D721Med (cell line): ENCODE measurements around the gene TNS1.

Experiments used
- DNase-seq: peaks from one replicate; pipeline ENCODE4 v3.0.0; 2011; ENCODE audit warnings: low spot score; ENCODE audit not compliant: insufficient read length
- FAIRE-seq: peaks from 2 replicates; lab custom pipeline; 2011; peaks lifted over from hg19 to GRCh38; lab: Jason Lieb, UNC
- TF ChIP-seq, protein P1 (sequence below): IDR thresholded peaks from 2 replicates; pipeline ENCODE4 v1.5.1; 2012; ENCODE audit warnings: mild to moderate bottlenecking, control low read depth; ENCODE audit not compliant: insufficient read depth; ENCODE audit errors: missing control alignments

Gene TNS1

DNA sequence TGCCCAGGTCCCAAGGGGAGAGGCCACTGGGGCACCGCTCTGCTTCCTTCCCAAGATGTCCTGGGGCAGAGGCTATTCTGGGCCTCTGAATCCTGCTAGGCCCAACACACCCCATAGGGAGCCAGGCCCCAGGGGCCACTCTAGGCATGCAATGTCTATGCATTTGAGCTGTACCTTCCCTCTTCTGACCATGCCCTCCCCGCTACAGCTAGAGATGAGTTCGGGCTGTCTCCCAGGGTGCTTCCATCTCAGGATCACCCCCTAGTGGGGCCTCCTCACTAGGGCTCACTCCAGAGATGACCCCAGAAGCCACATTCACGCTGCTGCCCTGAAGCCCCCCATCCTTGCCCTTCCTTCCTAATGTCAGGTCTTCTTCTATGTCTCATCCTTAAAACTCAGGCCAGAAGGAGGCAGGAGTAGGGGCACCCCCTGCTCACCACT, 54.4 kb downstream of the TNS1 start:
- DNase-seq (no peak), FAIRE-seq (no peak)

DNA sequence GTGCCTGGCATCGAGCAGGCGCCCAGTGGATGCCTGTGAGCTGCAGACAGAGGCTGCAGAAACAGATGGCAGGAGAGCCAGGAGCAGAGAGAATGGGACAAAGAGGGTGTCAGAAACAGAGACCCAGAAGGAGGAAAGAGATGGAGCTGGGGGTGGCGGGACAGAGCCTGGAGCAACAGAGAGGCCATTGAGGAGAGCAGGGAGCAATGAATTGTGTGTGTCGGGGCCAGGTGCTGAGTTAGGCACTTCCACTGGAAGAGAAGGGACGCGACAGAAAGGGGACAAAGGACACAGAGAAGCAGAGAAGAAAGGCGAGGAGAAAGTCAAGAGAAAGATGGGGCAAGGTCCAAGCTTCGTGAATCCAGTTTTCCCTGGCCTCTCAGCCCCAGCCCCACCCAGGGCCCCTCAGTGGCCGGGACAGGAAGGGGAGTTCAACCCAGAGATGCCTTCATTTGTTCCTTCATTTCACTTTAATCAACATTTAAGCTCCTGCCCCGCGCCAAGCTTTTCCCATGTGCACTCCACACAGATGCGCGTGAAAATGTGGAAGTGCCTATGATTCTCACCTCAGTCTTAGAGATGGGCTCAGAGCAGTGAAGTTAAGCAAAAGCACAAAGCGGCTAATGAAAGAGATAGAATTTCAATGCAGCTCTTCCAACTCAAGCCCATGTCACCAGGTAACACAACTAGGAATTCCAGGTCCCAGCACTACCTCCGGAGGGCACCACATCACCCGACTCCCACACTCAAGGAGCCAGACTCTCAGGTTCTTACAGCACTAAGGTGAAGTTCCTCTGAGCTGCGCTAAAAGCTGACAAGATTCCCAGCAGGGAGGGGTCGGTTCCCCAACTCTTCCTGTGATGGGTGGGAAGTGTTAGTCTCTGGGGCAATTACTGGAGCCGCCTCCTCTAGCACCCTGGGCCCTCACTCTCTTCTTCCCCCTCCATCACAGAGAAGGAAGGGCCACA, 55.1 kb downstream of the TNS1 start:
- FAIRE-seq (no peak), DNase-seq (no peak)
- TF ChIP-seq, protein P1, sequence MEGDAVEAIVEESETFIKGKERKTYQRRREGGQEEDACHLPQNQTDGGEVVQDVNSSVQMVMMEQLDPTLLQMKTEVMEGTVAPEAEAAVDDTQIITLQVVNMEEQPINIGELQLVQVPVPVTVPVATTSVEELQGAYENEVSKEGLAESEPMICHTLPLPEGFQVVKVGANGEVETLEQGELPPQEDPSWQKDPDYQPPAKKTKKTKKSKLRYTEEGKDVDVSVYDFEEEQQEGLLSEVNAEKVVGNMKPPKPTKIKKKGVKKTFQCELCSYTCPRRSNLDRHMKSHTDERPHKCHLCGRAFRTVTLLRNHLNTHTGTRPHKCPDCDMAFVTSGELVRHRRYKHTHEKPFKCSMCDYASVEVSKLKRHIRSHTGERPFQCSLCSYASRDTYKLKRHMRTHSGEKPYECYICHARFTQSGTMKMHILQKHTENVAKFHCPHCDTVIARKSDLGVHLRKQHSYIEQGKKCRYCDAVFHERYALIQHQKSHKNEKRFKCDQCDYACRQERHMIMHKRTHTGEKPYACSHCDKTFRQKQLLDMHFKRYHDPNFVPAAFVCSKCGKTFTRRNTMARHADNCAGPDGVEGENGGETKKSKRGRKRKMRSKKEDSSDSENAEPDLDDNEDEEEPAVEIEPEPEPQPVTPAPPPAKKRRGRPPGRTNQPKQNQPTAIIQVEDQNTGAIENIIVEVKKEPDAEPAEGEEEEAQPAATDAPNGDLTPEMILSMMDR = peak; percentile 6

More for the DNA sequence above, 54.4 kb downstream of the TNS1 start:
- TF ChIP-seq, protein P1 = no peak

DNA sequence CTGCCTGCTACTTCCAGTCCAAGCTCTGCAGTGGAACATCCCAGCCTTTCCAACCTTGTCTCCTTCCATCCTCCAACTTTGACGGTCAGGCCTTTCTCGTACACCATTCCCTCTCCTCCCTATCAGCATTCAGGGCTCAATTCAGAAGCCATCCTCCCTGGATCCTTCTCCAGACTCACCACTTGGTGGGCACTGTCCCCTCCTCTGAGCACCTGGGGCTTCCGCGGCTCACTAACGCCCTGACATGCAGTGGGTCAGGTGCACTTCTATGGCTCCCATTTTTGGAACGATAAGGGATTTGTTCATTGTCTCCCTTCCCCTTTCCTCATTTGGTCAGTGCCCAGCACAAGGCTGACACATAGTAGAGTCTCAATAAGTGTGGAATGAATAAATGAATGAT, 56.7 kb downstream of the TNS1 start:
- DNase-seq (no peak), FAIRE-seq (no peak)
- TF ChIP-seq, protein P1 = no peak

DNA sequence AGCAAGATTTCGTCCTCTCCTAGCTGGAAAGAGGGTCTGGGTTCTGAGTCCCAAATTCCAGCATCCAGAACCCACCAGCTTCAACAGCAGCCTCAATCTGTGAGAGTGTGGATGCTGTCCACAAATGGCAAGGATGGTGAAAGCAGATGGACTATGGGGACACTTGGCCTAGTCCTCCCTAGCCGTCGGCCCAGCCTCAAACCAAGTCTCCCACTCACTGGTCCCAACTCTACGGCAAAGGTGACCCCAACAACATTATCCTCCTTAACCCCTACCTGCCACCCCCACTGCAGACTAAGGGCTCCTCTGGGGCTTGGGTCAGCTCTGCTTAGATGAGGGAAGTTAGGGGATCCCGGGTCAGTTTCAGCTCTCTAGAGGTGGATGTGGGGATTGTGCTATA, 57.3 kb downstream of the TNS1 start:
- FAIRE-seq = no peak
- DNase-seq = no peak
- TF ChIP-seq, protein P1 = no peak

DNA sequence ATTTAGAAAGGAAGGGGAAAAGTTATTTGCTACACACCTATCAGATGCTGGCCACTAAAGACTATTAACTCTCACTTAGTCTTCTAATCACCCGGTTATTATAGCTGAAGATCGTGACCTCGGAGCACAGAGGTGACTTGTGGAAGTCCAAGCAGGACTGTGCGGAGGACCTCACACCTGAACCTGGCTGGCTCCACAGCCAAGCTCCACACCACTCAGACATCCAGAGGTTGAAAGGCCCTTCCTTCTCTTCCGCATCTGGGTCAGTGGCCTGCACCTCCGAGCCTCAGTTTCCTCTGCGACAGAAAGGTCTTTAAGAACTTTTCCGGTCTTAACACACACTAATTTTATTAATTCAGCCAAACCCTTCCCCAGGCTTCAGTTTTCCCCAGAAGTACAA, 57.9 kb downstream of the TNS1 start:
- TF ChIP-seq, protein P1 = no peak
- no peak for FAIRE-seq
- DNase-seq = no peak

DNA sequence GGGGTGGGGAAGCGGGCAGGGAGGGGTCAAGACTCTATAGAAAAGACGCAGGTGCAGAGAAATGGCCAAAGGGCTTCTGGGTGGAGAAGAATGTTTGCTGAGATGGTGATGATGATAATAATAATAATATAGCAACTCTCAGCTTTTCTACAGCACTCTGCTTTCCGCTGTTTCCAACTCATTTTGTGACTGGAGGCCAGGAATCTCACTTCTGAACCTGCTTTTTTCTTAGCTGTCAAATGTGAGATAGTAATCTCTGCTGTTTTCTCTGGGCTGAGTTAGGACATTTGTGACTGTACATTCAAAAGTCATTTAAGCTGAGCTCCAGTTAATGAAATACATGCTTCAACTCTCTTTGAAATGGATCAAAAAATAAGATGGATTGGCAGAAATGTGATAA, 58.4 kb downstream of the TNS1 start:
- TF ChIP-seq, protein P1 = no peak
- FAIRE-seq = no peak
- DNase-seq = no peak
